AG08396 (cell line): Measurements from ENCODE around the gene DCST2.

Source experiments
- DNase-seq: peaks from one replicate; pipeline ENCODE4 v3.0.0; 2012; ENCODE audit warnings: low spot score, mixed read lengths

DCST2 gene

DNA sequence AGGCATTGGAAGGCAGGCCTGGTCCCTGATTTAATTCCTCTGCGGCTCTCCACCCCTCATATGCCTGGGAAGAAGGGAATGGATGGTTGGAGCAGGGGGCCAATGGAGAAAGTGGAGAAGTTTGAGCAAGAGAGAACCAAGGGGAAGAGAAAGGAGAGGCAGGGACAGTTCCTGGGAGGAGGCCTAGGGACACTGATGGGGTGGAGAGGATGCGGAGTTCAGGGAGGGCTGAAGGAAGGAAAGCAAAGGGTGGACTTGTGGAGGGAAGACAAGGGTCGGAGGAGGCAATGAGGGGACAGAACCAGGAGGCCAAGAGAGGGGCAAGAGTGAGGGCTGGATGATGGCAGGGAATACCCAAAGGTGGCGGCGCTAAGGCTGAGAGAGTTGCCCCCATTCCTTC is 23.8 kb downstream of the DCST2 start:
- DNase-seq, result no peak

DNA sequence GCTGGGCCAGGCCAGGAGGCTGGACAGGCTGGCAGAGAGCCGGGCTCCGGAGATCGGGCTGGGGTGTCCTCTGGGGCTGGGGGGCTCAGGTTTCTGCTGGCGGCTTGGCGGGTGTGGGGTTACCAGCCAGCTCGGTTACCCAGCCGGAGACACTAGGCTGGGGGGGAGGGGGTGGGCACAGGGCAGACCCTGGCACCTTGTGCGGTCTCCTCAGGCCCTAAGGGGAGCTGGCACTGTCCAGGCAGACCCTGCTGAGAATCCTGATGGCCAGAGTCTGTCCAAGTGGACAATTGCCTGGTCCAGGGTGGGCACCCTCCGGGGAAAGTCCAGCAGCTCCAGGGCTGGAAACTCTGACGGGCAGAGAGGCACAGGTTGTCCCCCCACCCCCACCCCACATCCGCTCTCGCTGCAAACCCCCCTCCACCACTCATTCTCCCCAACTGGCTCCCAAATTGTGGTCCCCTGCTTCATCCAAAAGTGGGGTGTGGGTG is 24.3 kb downstream of the DCST2 start:
- DNase-seq, result no peak

- no peak for DNase-seq
Observed at GRCh38 chr1:155008015-155008941, 25.3 kb downstream of the DCST2 start.

GRCh38 chr1:155007251-155007828 is 26.2 kb downstream of the DCST2 start:
- DNase-seq, result no peak

GRCh38 chr1:155006601-155007101 is 26.9 kb downstream of the DCST2 start:
- DNase-seq, result no peak

- DNase-seq, result no peak
Observed at GRCh38 chr1:155005076-155006011, 28.2 kb downstream of the DCST2 start.

- no peak for DNase-seq
Observed at GRCh38 chr1:155004352-155005075, 29.1 kb downstream of the DCST2 start.

DNA sequence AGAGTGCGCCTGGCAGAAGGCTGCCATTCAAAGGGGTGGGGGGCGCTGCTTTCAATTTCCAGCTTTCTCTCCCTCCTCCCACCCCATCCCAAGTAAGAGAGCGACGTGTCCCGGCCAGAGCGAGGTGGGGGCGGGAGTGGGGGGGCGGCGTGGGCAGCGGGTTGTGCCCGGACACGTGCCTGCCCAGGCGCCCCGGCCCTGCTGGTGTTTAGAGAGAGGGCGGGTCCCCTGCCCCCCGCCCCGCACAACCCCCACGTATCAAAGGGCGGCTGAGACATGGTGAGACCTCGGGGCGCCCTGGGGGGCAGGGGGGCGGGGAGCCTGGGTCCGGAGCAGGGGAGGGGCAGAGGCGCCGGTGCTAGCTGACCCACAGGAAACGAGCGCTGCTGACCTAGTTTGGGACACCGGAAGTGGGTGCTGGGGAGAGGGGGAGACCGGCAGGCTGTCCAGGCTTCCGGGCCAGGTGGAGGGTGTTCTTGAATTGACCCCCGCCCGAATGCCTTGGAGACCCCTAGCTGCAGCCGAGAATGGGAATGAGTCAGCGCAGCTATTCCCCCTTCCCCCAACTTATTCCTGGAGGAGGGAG is 29.7 kb downstream of the DCST2 start:
- peak; percentile 62 for DNase-seq

- DNase-seq, result no peak
Observed at GRCh38 chr1:155003227-155003765, 30.3 kb downstream of the DCST2 start.

GRCh38 chr1:155002464-155003226 is 30.9 kb downstream of the DCST2 start, which contains the start of gene ZBTB7B:
Gene ZBTB7B, plus strand, starts transcription at chr1:155002802. Its CDS starts 11,859 bp downstream, at chr1:155014661.
- DNase-seq, result peak; percentile 76

GRCh38 chr1:155001675-155002463 is 31.7 kb downstream of the DCST2 start:
- peak; percentile 100 for DNase-seq

DNA sequence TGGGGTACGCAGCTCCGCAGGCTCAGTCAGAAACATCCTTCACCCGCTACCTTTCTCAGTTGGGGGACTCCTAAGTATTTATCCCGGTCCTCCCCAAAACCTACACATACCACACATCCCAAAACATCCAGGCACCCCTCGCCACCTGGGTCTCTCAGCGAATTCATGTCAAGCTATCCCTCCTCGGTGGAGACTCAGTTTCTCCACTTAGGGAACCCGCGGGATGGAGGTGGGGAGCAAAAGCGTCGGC is 32.2 kb downstream of the DCST2 start:
- no peak for DNase-seq

GRCh38 chr1:155000726-155001424 is 32.7 kb downstream of the DCST2 start:
- peak; percentile 88 for DNase-seq

DNA sequence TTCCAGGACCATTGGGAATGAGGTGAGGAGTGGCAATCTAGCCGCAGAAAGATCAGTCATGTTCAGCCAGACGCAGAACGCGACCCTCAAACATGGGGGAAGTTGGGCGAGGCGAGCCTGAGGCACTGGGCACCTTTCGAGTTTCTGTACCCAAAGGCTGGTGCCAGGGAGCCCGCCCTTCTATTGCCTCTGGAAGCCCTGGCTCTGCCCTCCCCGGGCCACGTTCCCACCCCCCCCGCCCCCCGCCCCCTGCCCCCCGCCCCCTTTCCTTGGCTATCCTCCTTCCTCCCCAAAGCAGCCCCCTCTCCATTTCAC is 33.2 kb downstream of the DCST2 start:
- no peak for DNase-seq

GRCh38 chr1:154999571-155000410 is 33.8 kb downstream of the DCST2 start:
- no peak for DNase-seq

- DNase-seq, result peak; percentile 77
Observed at GRCh38 chr1:154998818-154999570, 34.6 kb downstream of the DCST2 start.

DNA sequence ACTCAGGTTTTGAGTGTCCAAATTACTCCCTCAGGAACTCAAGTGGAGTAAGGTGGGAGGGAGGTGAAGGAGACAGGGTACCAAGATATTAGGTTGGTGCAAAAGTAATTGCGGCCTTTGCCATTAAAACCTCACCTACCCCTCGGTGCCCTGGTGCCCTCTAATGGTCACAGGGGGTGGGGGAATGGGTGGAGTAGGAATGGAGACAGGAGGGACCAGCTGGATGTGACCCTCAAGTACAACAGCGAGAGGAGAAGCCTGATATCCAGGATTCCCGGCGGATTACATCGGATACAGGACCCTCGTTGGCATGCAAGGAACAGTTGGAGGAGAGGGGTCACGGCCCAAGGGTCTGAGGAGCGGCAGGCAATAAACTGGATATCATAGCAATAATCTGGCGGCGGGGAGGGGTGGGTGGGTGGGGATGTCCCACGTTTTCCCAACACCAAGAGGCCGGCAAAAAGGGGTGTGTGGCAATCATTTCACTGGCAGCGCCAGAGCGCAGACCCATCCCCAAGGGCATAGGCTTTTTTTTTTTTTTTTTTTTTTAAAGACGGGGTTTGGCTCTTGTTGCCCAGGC is 35.3 kb downstream of the DCST2 start:
- no peak for DNase-seq
